ENCODE measurements around the gene RBM20.

Gene RBM20

DNA sequence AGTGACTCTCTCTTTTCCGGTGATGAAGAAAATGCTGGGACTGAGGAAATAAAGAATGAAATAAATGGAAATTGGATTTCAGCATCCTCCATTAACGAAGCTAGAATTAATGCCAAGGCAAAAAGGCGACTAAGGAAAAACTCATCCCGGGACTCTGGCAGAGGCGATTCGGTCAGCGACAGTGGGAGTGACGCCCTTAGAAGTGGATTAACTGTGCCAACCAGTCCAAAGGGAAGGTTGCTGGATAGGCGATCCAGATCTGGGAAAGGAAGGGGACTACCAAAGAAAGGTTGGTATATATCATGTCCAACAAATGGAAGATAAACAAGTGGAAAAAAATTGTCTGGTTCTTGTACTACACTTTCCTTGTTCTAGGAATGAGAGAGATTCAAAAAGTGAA lies 237.1 kb downstream of the RBM20 start:
- no peak for DNase-seq

DNA sequence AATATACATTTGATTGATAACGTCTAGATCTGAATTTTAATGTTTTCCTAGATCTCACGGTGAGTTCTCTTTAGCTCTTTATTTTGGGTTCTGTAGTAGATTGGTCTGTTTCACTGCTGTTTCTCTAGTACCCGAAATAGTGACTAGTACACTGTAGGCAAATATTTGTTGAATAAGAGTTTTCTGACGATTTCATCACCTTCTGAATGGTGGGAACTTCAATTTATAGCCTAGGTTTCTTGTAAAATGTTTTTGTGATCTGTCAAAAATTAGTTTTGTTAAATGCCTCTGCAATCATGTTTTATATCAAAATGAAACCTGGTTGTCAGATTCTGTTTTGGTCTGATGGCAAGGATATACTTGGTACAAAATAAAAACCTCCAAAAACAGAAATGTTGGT lies 237.8 kb downstream of the RBM20 start:
- DNase-seq, result no peak

DNA sequence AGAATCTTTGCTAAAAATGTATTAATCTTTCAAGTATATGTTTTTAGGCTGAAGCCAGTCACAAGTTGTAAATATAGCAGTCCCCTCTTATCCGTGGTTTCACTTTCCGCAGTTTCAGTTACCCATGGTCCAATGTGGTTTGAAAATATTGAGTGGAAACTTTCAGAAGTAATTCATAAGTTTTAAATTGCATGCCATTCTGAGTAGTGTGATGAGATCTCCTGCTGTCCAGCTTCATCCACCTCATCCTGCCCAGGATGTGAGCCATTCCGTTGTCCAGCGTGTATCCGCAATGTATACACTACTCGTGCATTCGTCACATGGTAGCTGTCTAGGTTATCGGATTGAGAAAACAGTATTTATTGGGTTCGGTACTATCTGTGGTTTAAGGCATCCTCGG lies 239.8 kb downstream of the RBM20 start:
- DNase-seq, result no peak

DNA sequence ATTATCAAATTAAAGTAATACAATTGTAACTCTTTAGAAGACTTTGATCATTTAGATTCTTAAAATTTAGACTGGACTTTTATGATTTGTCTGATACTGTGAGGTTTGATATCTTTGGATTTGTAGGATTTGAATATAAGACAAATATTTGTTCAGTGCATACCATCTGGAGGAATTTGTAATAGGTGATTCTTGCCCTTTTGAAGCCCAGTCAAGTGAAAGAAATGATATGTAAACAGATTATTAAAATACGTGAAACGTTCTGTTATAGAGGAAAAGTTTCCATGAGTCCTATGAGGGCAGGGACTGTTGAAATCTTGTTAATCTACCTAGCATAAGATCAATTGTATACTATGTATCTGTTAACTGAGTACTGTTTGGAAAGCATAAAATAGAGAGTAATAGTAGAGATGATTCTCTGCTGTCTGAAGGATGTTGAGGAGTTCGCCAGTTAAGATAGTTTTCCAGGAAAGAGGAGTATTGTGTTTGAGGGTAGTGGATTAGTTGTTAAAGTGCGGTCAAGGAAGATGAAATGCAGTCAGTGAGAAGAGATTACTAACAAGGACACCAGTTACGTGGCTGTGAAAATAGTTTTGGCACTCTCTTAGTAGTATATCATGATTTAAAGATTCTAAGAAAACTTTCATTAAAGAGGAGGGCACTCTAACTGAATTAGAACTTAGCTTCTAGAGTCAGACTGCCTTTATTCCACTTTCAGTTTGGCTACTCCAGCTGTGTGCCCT lies 242.0 kb downstream of the RBM20 start:
- DNase-seq, result no peak

DNA sequence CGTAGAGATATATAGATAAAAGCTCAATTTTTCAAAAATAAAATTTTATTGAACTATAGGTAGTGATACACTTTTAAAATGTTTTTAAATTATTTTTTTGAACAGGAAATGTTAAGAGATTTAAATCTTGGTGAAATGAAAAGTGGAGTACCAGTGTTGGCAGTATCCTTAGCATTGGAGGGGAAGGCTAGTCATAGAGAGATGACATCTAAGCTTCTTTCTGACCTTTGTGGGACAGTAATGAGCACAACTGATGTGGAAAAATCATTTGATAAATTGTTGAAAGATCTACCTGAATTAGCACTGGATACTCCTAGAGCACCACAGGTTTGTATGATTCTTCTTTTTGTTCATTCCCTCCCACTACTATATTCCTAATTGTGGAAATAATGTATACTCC lies 243.4 kb downstream of the RBM20 start:
- DNase-seq, result no peak
